Measurements from ENCODE around the gene REC8.

Gene REC8

GRCh38 chr14:24150061-24150460, 21.8 kb upstream of the REC8 start:
- Histone ChIP-seq H3K4ac (ENCODE audit: low read depth in 1 of 2, low read length in 2 of 2) (no peak overlapping the region), H3K23ac (ENCODE audit: low read length in 2 of 2) (no peak overlapping the region), H3K27ac (ENCODE audit: low read length, poor library complexity, severe bottlenecking) (no peak overlapping the region), H4K8ac (ENCODE audit: low read length) (no peak overlapping the region), H2BK12ac (ENCODE audit: low read length in 2 of 2) (no peak overlapping the region), H2BK15ac (ENCODE audit: low read depth, poor library complexity, severe bottlenecking) (no peak overlapping the region), H3K36me3 (ENCODE audit: control insufficient read depth in 1 of 2, insufficient read depth in 2 of 2, low read depth in 1 of 2, low read length in 2 of 2) (peaks cover 34 to 50% of the 10 kb centered on the region in 2 experiments), H3K9me3 (ENCODE audit: control insufficient read depth, low read length) (no peaks in the 10 kb centered on the region), H3K14ac (ENCODE audit: low read length in 2 of 2) (no peak overlapping the region), H3K27me3 (ENCODE audit: control insufficient read depth in 1 of 2, insufficient read depth in 1 of 2, low read length in 2 of 2) (no peaks in the 10 kb centered on the region), H3K18ac (ENCODE audit: low read depth in 1 of 2, low read length in 2 of 2) (no peak overlapping the region), H3K9ac (ENCODE audit: low read length) (no peak overlapping the region), H3K4me2 (ENCODE audit: low read length, poor library complexity, severe bottlenecking) (no peak overlapping the region), H3K4me3 (ENCODE audit: insufficient read depth in 1 of 2, low read depth in 1 of 2, low read length in 2 of 2) (no peak overlapping the region), H4K91ac (ENCODE audit: low read length) (no peak overlapping the region), H2BK5ac (ENCODE audit: low read depth, low read length, poor library complexity, severe bottlenecking) (no peak overlapping the region), H2BK120ac (ENCODE audit: low read depth, low read length) (no peak overlapping the region), H3K79me1 (replicated peaks; ENCODE audit: low read length, poor library complexity, severe bottlenecking) (peaks cover 30% of the 10 kb centered on the region), H2AK5ac (ENCODE audit: low read length, severe bottlenecking) (no peak overlapping the region), H2AFZ (ENCODE audit: low read depth, low read length) (no peak overlapping the region), H3K4me1 (ENCODE audit: control insufficient read depth, insufficient read depth, low read depth, low read length) (peaks cover 15% of the 10 kb centered on the region)
- no peak for DNase-seq
- 99% methylated on average over 9 of the region's 9 CpGs for WGBS

- no peaks in the 10 kb centered on the region for H3K9me3 ChIP-seq (ENCODE audit: control insufficient read depth, low read length)
- no peaks in the 10 kb centered on the region for H3K27me3 ChIP-seq (ENCODE audit: control insufficient read depth in 1 of 2, insufficient read depth in 1 of 2, low read length in 2 of 2)
- peaks cover 11% of the 10 kb centered on the region for H3K4me1 ChIP-seq (ENCODE audit: control insufficient read depth, insufficient read depth, low read depth, low read length)
- no peak overlapping the region for H3K9ac ChIP-seq (ENCODE audit: low read length)
- H2BK120ac ChIP-seq (ENCODE audit: low read depth, low read length) = no peak overlapping the region
- H3K36me3 ChIP-seq (ENCODE audit: control insufficient read depth in 1 of 2, insufficient read depth in 2 of 2, low read depth in 1 of 2, low read length in 2 of 2) = peaks cover 37 to 55% of the 10 kb centered on the region in 2 experiments
- H3K4ac ChIP-seq (ENCODE audit: low read depth in 1 of 2, low read length in 2 of 2) = no peak overlapping the region
- DNase-seq = no peak
- H2AFZ ChIP-seq (ENCODE audit: low read depth, low read length) = no peak overlapping the region
- H4K91ac ChIP-seq (ENCODE audit: low read length) = no peak overlapping the region
- no peak overlapping the region for H2BK5ac ChIP-seq (ENCODE audit: low read depth, low read length, poor library complexity, severe bottlenecking)
- H3K18ac ChIP-seq (ENCODE audit: low read depth in 1 of 2, low read length in 2 of 2) = no peak overlapping the region
- no peak overlapping the region for H3K4me3 ChIP-seq (ENCODE audit: insufficient read depth in 1 of 2, low read depth in 1 of 2, low read length in 2 of 2)
- no peak overlapping the region for H3K23ac ChIP-seq (ENCODE audit: low read length in 2 of 2)
- H3K79me1 ChIP-seq (replicated peaks; ENCODE audit: low read length, poor library complexity, severe bottlenecking) = peaks cover 31% of the 10 kb centered on the region
- H3K4me2 ChIP-seq (ENCODE audit: low read length, poor library complexity, severe bottlenecking) = no peak overlapping the region
- no peak overlapping the region for H2AK5ac ChIP-seq (ENCODE audit: low read length, severe bottlenecking)
- H3K14ac ChIP-seq (ENCODE audit: low read length in 2 of 2) = no peak overlapping the region
- no peak overlapping the region for H4K8ac ChIP-seq (ENCODE audit: low read length)
- WGBS = 94% methylated on average over 9 of the region's 9 CpGs
- H2BK15ac ChIP-seq (ENCODE audit: low read depth, poor library complexity, severe bottlenecking) = no peak overlapping the region
- H2BK12ac ChIP-seq (ENCODE audit: low read length in 2 of 2) = no peak overlapping the region
- no peak overlapping the region for H3K27ac ChIP-seq (ENCODE audit: low read length, poor library complexity, severe bottlenecking)
These were observed 21.3 kb upstream of the REC8 start for GRCh38 chr14:24150567-24150966.

DNA sequence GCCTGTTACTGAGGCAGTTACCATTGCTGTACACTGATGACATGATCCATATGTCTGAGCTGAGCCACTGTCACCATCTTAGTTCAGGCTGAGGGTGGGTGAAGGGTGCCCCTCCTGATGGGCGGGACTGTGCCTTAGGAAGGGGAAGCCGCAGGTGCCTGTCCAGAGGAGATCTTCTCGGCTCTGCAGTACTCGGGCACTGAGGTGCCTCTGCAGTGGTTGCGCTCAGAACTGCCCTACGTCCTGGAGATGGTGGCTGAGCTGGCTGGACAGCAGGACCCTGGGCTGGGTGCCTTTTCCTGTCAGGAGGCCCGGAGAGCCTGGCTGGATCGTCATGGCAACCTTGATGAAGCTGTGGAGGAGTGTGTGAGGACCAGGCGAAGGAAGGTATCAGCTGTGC, 20.9 kb upstream of the REC8 start:
- Histone ChIP-seq H2BK5ac (ENCODE audit: low read depth, low read length, poor library complexity, severe bottlenecking) (no peak overlapping the region), H3K18ac (ENCODE audit: low read depth in 1 of 2, low read length in 2 of 2) (no peak overlapping the region), H4K91ac (ENCODE audit: low read length) (no peak overlapping the region), H3K9me3 (ENCODE audit: control insufficient read depth, low read length) (no peaks in the 10 kb centered on the region), H2AK5ac (ENCODE audit: low read length, severe bottlenecking) (no peak overlapping the region), H3K14ac (ENCODE audit: low read length in 2 of 2) (no peak overlapping the region), H4K8ac (ENCODE audit: low read length) (no peak overlapping the region), H2BK120ac (ENCODE audit: low read depth, low read length) (no peak overlapping the region), H3K4ac (ENCODE audit: low read depth in 1 of 2, low read length in 2 of 2) (no peak overlapping the region), H3K23ac (ENCODE audit: low read length in 2 of 2) (no peak overlapping the region), H2AFZ (ENCODE audit: low read depth, low read length) (no peak overlapping the region), H3K4me2 (ENCODE audit: low read length, poor library complexity, severe bottlenecking) (no peak overlapping the region), H3K4me1 (ENCODE audit: control insufficient read depth, insufficient read depth, low read depth, low read length) (peaks cover 11% of the 10 kb centered on the region), H3K79me1 (replicated peaks; ENCODE audit: low read length, poor library complexity, severe bottlenecking) (peaks cover 33% of the 10 kb centered on the region), H3K36me3 (ENCODE audit: control insufficient read depth in 1 of 2, insufficient read depth in 2 of 2, low read depth in 1 of 2, low read length in 2 of 2) (peaks cover 39 to 59% of the 10 kb centered on the region in 2 experiments), H2BK12ac (ENCODE audit: low read length in 2 of 2) (no peak overlapping the region), H3K27ac (ENCODE audit: low read length, poor library complexity, severe bottlenecking) (no peak overlapping the region), H3K4me3 (ENCODE audit: insufficient read depth in 1 of 2, low read depth in 1 of 2, low read length in 2 of 2) (no peak overlapping the region), H3K27me3 (ENCODE audit: control insufficient read depth in 1 of 2, insufficient read depth in 1 of 2, low read length in 2 of 2) (no peaks in the 10 kb centered on the region), H3K9ac (ENCODE audit: low read length) (no peak overlapping the region), H2BK15ac (ENCODE audit: low read depth, poor library complexity, severe bottlenecking) (no peak overlapping the region)
- DNase-seq = no peak
- 94% methylated on average over 6 of the region's 9 CpGs for WGBS

- H2BK12ac ChIP-seq (ENCODE audit: low read length in 2 of 2) = no peak overlapping the region
- 98% methylated on average over 16 of the region's 16 CpGs for WGBS
- H3K4me3 ChIP-seq (ENCODE audit: insufficient read depth in 1 of 2, low read depth in 1 of 2, low read length in 2 of 2) = no peak overlapping the region
- no peak overlapping the region for H3K23ac ChIP-seq (ENCODE audit: low read length in 2 of 2)
- no peaks in the 10 kb centered on the region for H3K27me3 ChIP-seq (ENCODE audit: control insufficient read depth in 1 of 2, insufficient read depth in 1 of 2, low read length in 2 of 2)
- no peak overlapping the region for H3K9ac ChIP-seq (ENCODE audit: low read length)
- no peak overlapping the region for H4K8ac ChIP-seq (ENCODE audit: low read length)
- no peak overlapping the region for H2AFZ ChIP-seq (ENCODE audit: low read depth, low read length)
- no peak overlapping the region for H2BK15ac ChIP-seq (ENCODE audit: low read depth, poor library complexity, severe bottlenecking)
- H3K4ac ChIP-seq (ENCODE audit: low read depth in 1 of 2, low read length in 2 of 2) = no peak overlapping the region
- H3K18ac ChIP-seq (ENCODE audit: low read depth in 1 of 2, low read length in 2 of 2) = no peak overlapping the region
- H3K27ac ChIP-seq (ENCODE audit: low read length, poor library complexity, severe bottlenecking) = no peak overlapping the region
- H3K79me1 ChIP-seq (replicated peaks; ENCODE audit: low read length, poor library complexity, severe bottlenecking) = peaks cover 34% of the 10 kb centered on the region
- H2BK120ac ChIP-seq (ENCODE audit: low read depth, low read length) = no peak overlapping the region
- H2BK5ac ChIP-seq (ENCODE audit: low read depth, low read length, poor library complexity, severe bottlenecking) = no peak overlapping the region
- H3K4me2 ChIP-seq (ENCODE audit: low read length, poor library complexity, severe bottlenecking) = no peak overlapping the region
- peaks cover 11% of the 10 kb centered on the region for H3K4me1 ChIP-seq (ENCODE audit: control insufficient read depth, insufficient read depth, low read depth, low read length)
- no peak overlapping the region for H4K91ac ChIP-seq (ENCODE audit: low read length)
- no peak overlapping the region for H2AK5ac ChIP-seq (ENCODE audit: low read length, severe bottlenecking)
- H3K36me3 ChIP-seq (ENCODE audit: control insufficient read depth in 1 of 2, insufficient read depth in 2 of 2, low read depth in 1 of 2, low read length in 2 of 2) = peaks cover 44 to 64% of the 10 kb centered on the region in 2 experiments
- DNase-seq = no peak
- no peak overlapping the region for H3K14ac ChIP-seq (ENCODE audit: low read length in 2 of 2)
- no peaks in the 10 kb centered on the region for H3K9me3 ChIP-seq (ENCODE audit: control insufficient read depth, low read length)
These were observed 20.3 kb upstream of the REC8 start for GRCh38 chr14:24151404-24152080.

All from mesenchymal stem cell (in vitro differentiated cells and primary cell).